WERI-Rb-1 (cell line): ENCODE measurements around the gene LRP1B.

Experiments used
- DNase-seq: peaks from one replicate; pipeline ENCODE4 v3.0.0-alpha.2; 2020
- H3K27ac ChIP-seq: fragments of 250-450 bp; sonication (Bioruptor Pico); 2 replicates; pipeline ENCODE4 v1.5.1; 2020; ENCODE audit warnings: mild to moderate bottlenecking, moderate library complexity
- H3K27me3 ChIP-seq: fragments of 250-450 bp; sonication (Bioruptor Pico); 2 replicates; pipeline ENCODE4 v1.5.1; 2021; ENCODE audit warnings: mild to moderate bottlenecking, low read depth, moderate library complexity; ENCODE audit not compliant: insufficient read depth, severe bottlenecking
- H3K36me3 ChIP-seq: fragments of 250-450 bp; sonication (Bioruptor Pico); 2 replicates; pipeline ENCODE4 v1.5.1; 2020; ENCODE audit warnings: mild to moderate bottlenecking, moderate library complexity
- H3K4me3 ChIP-seq: 2 replicates; pipeline ENCODE4 v1.5.1; 2011; ENCODE audit warnings: low read depth, mild to moderate bottlenecking, control low read depth, low read length
- H3K9me3 ChIP-seq: fragments of 250-450 bp; sonication (Bioruptor Pico); 2 replicates; pipeline ENCODE4 v1.5.1; 2021; ENCODE audit warnings: mild to moderate bottlenecking, moderate library complexity; ENCODE audit not compliant: severe bottlenecking
- TF ChIP-seq, protein P1 (sequence below): IDR thresholded peaks from 2 replicates; pipeline ENCODE4 v1.5.1; 2011; ENCODE audit warnings: low read depth, mild to moderate bottlenecking, control low read depth, inconsistent platforms, low read length

Gene LRP1B

DNA sequence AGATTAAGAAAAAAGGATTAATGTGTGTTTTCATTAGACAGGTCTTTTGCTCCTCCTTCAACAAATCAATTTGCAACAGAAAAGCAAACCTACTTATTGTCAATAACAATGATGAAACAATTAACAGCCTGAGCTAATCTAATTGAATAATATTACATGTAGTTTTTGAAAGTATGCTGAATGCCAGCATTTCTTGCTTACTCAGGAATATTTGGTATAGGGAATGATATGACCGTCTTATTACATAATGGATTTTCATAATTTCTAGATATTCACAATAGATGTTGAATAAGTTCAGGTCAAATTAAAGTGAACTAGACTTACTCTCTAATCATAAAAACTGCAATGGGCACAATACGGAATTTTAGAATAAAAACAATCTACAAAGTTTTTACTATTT is 1856.9 kb downstream of the LRP1B start:
- TF ChIP-seq, protein P1, sequence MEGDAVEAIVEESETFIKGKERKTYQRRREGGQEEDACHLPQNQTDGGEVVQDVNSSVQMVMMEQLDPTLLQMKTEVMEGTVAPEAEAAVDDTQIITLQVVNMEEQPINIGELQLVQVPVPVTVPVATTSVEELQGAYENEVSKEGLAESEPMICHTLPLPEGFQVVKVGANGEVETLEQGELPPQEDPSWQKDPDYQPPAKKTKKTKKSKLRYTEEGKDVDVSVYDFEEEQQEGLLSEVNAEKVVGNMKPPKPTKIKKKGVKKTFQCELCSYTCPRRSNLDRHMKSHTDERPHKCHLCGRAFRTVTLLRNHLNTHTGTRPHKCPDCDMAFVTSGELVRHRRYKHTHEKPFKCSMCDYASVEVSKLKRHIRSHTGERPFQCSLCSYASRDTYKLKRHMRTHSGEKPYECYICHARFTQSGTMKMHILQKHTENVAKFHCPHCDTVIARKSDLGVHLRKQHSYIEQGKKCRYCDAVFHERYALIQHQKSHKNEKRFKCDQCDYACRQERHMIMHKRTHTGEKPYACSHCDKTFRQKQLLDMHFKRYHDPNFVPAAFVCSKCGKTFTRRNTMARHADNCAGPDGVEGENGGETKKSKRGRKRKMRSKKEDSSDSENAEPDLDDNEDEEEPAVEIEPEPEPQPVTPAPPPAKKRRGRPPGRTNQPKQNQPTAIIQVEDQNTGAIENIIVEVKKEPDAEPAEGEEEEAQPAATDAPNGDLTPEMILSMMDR: no peak
- no peaks in the 10 kb centered on the region for H3K9me3 ChIP-seq
- H3K36me3 ChIP-seq: no peaks in the 10 kb centered on the region
- no peak for DNase-seq
- H3K27ac ChIP-seq: no peak overlapping the region
- H3K4me3 ChIP-seq: no peak overlapping the region
- no peaks in the 10 kb centered on the region for H3K27me3 ChIP-seq

GRCh38 chr2:140273408-140273807 is 1857.4 kb downstream of the LRP1B start:
- H3K36me3 ChIP-seq: no peaks in the 10 kb centered on the region
- H3K9me3 ChIP-seq: no peaks in the 10 kb centered on the region
- no peak for DNase-seq
- no peak overlapping the region for H3K4me3 ChIP-seq
- no peaks in the 10 kb centered on the region for H3K27me3 ChIP-seq
- no peak overlapping the region for H3K27ac ChIP-seq
- TF ChIP-seq, protein P1: no peak

- TF ChIP-seq, protein P1: no peak
- H3K4me3 ChIP-seq: no peak overlapping the region
- no peak overlapping the region for H3K27ac ChIP-seq
- no peak for DNase-seq
- H3K36me3 ChIP-seq: no peaks in the 10 kb centered on the region
- H3K9me3 ChIP-seq: no peaks in the 10 kb centered on the region
- H3K27me3 ChIP-seq: no peaks in the 10 kb centered on the region
These were observed 1860.6 kb downstream of the LRP1B start for GRCh38 chr2:140270224-140270623.

DNA sequence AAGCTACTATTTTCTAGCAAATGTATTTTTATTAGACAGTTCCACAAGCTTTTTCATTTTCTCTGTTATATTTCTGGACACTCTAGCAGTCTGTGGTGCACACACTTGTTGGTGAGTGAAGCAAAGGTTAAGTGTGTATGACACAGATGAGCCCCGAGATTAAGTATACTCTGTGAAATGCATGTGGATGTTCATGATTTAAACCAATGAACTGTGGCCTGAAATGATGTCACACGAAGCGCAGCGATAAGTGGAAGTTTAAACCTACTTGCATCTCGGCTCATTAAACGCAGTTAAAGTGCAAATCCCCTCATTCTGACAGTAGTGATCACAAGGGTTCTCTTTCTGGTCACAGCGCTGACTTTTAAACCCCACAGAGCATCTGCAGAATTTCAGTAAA is 1861.8 kb downstream of the LRP1B start:
- H3K9me3 ChIP-seq: no peaks in the 10 kb centered on the region
- H3K27me3 ChIP-seq: no peaks in the 10 kb centered on the region
- TF ChIP-seq, protein P1: no peak
- no peaks in the 10 kb centered on the region for H3K36me3 ChIP-seq
- H3K4me3 ChIP-seq: no peak overlapping the region
- no peak overlapping the region for H3K27ac ChIP-seq
- no peak for DNase-seq

DNA sequence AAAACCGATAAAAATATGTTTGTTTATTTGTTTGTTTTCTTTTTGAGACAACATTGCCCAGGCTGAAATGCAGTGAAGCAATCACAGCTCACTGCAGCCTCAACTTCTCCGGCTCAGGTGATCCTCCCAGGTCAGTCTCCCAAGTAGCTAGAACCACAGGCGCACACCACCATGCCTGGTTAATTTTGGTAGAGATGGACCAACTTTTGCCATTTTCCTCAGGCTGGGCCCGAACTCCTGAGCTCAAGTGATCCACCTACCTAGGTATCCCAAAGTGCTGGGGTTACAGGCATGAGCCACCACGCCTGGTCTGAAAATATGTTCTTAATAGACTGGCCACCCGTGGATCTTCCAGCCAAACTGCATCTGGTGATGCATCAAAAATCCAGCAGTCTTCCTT is 1867.9 kb downstream of the LRP1B start:
- Histone ChIP-seq H3K9me3 (no peaks in the 10 kb centered on the region), H3K4me3 (no peak overlapping the region), H3K27ac (no peak overlapping the region), H3K27me3 (no peaks in the 10 kb centered on the region), H3K36me3 (no peaks in the 10 kb centered on the region)
- DNase-seq: no peak
- TF ChIP-seq, protein P1: no peak

GRCh38 chr2:140257692-140258300 is 1873.0 kb downstream of the LRP1B start:
- H3K9me3 ChIP-seq: no peaks in the 10 kb centered on the region
- H3K36me3 ChIP-seq: no peaks in the 10 kb centered on the region
- no peak for DNase-seq
- H3K27me3 ChIP-seq: no peaks in the 10 kb centered on the region
- TF ChIP-seq, protein P1: no peak
- H3K4me3 ChIP-seq: no peak overlapping the region
- no peak overlapping the region for H3K27ac ChIP-seq
